K562 (cell line): ENCODE results near the gene PRPSAP1. TPM values are rescaled to one million over a fixed set of nuclear protein-coding genes. Genes with fewer than 3 reads are reported as not detected.

Experiments used
- ADNP ChIP-seq: fragments of 200-800 bp; sonication (Bioruptor generic); IDR thresholded peaks from 2 replicates; pipeline ENCODE4 v1.6.1; 2016; ENCODE audit warnings: missing genetic modification characterization, missing compliant biosample characterization
- CHD4 ChIP-seq: fragments of 200-600 bp; sonication (generic); IDR thresholded peaks from 3 replicates; pipeline ENCODE4 v1.6.1; 2012; ENCODE audit warnings: low read depth, mild to moderate bottlenecking, mixed read lengths, low read length, inconsistent platforms; ENCODE audit not compliant: insufficient read depth, insufficient replicate concordance, poor library complexity, severe bottlenecking
- EWSR1 ChIP-seq: fragments of 450-650 bp; IDR thresholded peaks from 2 replicates; pipeline ENCODE4 v1.6.1; 2018; ENCODE audit warnings: borderline replicate concordance, mild to moderate bottlenecking, low read depth, moderate library complexity; ENCODE audit not compliant: partially characterized antibody
- GTF2B ChIP-seq: IDR thresholded peaks from 2 replicates; pipeline ENCODE4 v1.6.1; 2011; ENCODE audit not compliant: insufficient read length; ENCODE audit errors: extremely low read depth
- GTF3C2 ChIP-seq: IDR thresholded peaks from 3 replicates; pipeline ENCODE4 v1.6.1; 2011; ENCODE audit warnings: borderline replicate concordance, mild to moderate bottlenecking, moderate library complexity; ENCODE audit not compliant: insufficient read length; ENCODE audit errors: extremely low read depth
- HDAC2 ChIP-seq: fragments of 450-650 bp; IDR thresholded peaks from 2 replicates; pipeline ENCODE4 v1.6.1; 2016; ENCODE audit warnings: mild to moderate bottlenecking
- MEIS2 ChIP-seq: fragments of 450-650 bp; IDR thresholded peaks from 2 replicates; pipeline ENCODE4 v1.6.1; 2014; ENCODE audit warnings: mild to moderate bottlenecking; ENCODE audit not compliant: partially characterized antibody
- MITF ChIP-seq: IDR thresholded peaks from 2 replicates; pipeline ENCODE4 v1.6.1; 2014; ENCODE audit warnings: antibody characterized with exemption
- MNT ChIP-seq, 2 experiments: fragments of 450-650 bp; conservative IDR thresholded peaks; 2 replicates each; pipeline ENCODE4 v1.6.1; 2017; ENCODE audit warnings: mild to moderate bottlenecking in 2 of 2, moderate library complexity in 2 of 2
- THRA ChIP-seq: fragments of 450-650 bp; IDR thresholded peaks from 2 replicates; pipeline ENCODE4 v1.6.1; 2017; ENCODE audit warnings: mild to moderate bottlenecking, moderate library complexity
- ZBTB2 ChIP-seq: fragments of 450-650 bp; IDR thresholded peaks from 2 replicates; pipeline ENCODE4 v1.6.1; 2016; ENCODE audit warnings: antibody characterized with exemption
- ZFPM2 ChIP-seq: fragments of 250-450 bp; sonication (Bioruptor Pico); IDR thresholded peaks from 2 replicates; pipeline ENCODE4 v1.5.1; 2022; ENCODE audit warnings: mild to moderate bottlenecking
- ZNF277 ChIP-seq: fragments of 250-450 bp; sonication (Bioruptor Pico); IDR thresholded peaks from 2 replicates; pipeline ENCODE4 v1.8.0; 2022; ENCODE audit warnings: inconsistent platforms, mild to moderate bottlenecking, moderate library complexity, borderline replicate concordance
- ZNF445 ChIP-seq: fragments of 250-450 bp; sonication (Bioruptor Pico); IDR thresholded peaks from 2 replicates; pipeline ENCODE4 v1.4.0; 2020; ENCODE audit warnings: low read depth, mild to moderate bottlenecking, moderate library complexity
- ZNF77 ChIP-seq: fragments of 250-450 bp; sonication (Bioruptor Pico); IDR thresholded peaks from 2 replicates; pipeline ENCODE4 v1.5.0; 2020
- polyA plus RNA-seq, 8 experiments: library from polyadenylated mRNA; depleted of rRNA in 4 of 8; stranded (reverse) in 5 of 8; unstranded in 3 of 8; fragments of >200 nt; fragmentation: Nextera tagmentation in 2 of 8; fragmentation: Illumina TruSeq in 1 of 8; extraction: Ambion mirVana in 2 of 8; extraction: Trizol in 1 of 8; gene quantifications; 2 replicates each; pipeline versions ENCODE4 v1.2.1 to v1.2.3, GENCODE V29; 2011 to 2014; ENCODE audit warnings: inconsistent platforms in 1 of 8, missing spikeins in 1 of 8
- total RNA-seq, 7 experiments: library from RNA; depleted of rRNA in 6 of 7; stranded (reverse); fragments of >200 nt in 6 of 7; fragmentation: Illumina TruSeq in 2 of 7; extraction: Trizol in 2 of 7; gene quantifications; 2 replicates each; pipeline versions ENCODE4 v1.2.1 to v1.2.3, GENCODE V29; 2011 to 2021; ENCODE audit warnings: low replicate concordance in 1 of 7

PRPSAP1 gene
- total and polyA plus RNA-seq, 9 of the 15 experiments (the other 6 are each of a cell fraction or from before 2014, with no cell fraction given), result 21.9 to 77.1 (median 40.8) TPM

- 0 out of 4 replicates have a peak, but pooled peaks of 1 of the 2 experiments have one; percentile 14 for TF ChIP-seq MNT (conservative IDR thresholded peaks at IDR 0.05)
- TF ChIP-seq ZBTB2, result no peak
- TF ChIP-seq ZNF445, result no peak
- TF ChIP-seq GTF3C2, result no peak
- peak; percentile 26; the same call in 1 of the 2 replicates for TF ChIP-seq HDAC2
- TF ChIP-seq ZNF277 (CRISPR knock-in tag), result no peak
- no peak for TF ChIP-seq MITF
- no peak for TF ChIP-seq GTF2B
- TF ChIP-seq CHD4, result no peak
- TF ChIP-seq EWSR1, result no peak
- TF ChIP-seq ADNP (tag), result 0 out of 2 replicates have a peak, but pooled peaks have one; percentile 30
- TF ChIP-seq MEIS2, result no peak
- TF ChIP-seq ZNF77, result no peak
- no peak for TF ChIP-seq THRA
- no peak for TF ChIP-seq ZFPM2 (CRISPR knock-in tag)
These were observed 9.6 kb upstream of the PRPSAP1 start (continued) for GRCh38 chr17:76363107-76363842.
